CD4-positive, alpha-beta memory T cell (primary cell): ENCODE results near the gene TP53BP1. TPM values are rescaled to one million over a fixed set of nuclear protein-coding genes. Genes with fewer than 3 reads are reported as not detected.

Experiments
- CTCF ChIA-PET: fragments of 350-600 bp; sonication (Branson Sonifier 250); formaldehyde crosslinking; loops from one replicate; lab custom pipeline; 2021; ENCODE audit warnings: inconsistent platforms; ENCODE audit not compliant: partially characterized antibody; lab: Charles Lee
- POLR2A ChIA-PET: fragments of 350-600 bp; sonication (Branson Sonifier 250); formaldehyde crosslinking; loops from one replicate; lab custom pipeline; 2021; ENCODE audit not compliant: partially characterized antibody; lab: Charles Lee
- DNase-seq, 5 donors: peaks; one replicate each; pipeline versions ENCODE4 v3.0.0 to v3.0.0-alpha.2; 2020 to 2022; ENCODE audit warnings: mixed read lengths in 1 of 5
- H3K27ac ChIP-seq: one replicate; pipeline ENCODE4 v1.7.0; 2013; ENCODE audit warnings: low read depth, low read length
- H3K27me3 ChIP-seq: 2 replicates; pipeline ENCODE4 v1.7.0; 2013; ENCODE audit warnings: mild to moderate bottlenecking, low read length, moderate library complexity; ENCODE audit not compliant: insufficient read depth
- H3K36me3 ChIP-seq: 2 replicates; pipeline ENCODE4 v1.7.0; 2013; ENCODE audit warnings: mild to moderate bottlenecking, low read length, moderate library complexity; ENCODE audit not compliant: insufficient read depth
- H3K4me1 ChIP-seq: 2 replicates; pipeline ENCODE4 v1.7.0; 2013; ENCODE audit warnings: mild to moderate bottlenecking, low read length, moderate library complexity; ENCODE audit not compliant: insufficient read depth
- H3K4me3 ChIP-seq, 2 donors: one replicate each; pipeline ENCODE4 v1.7.0; 2013; ENCODE audit warnings: low read length in 2 of 2, mild to moderate bottlenecking in 1 of 2
- H3K9me3 ChIP-seq, 2 donors: one replicate each; pipeline ENCODE4 v1.7.0; 2013; ENCODE audit warnings: low read length in 2 of 2, control low read depth in 1 of 2; ENCODE audit not compliant: control insufficient read depth in 1 of 2
- H3K27ac Mint-ChIP-seq, 7 donors: one replicate each; pipeline ENCODE4 v1.8.0; 2020 to 2021; ENCODE audit warnings: mixed read lengths in 7 of 7, mild to moderate bottlenecking in 6 of 7, inconsistent platforms in 3 of 7, moderate library complexity in 3 of 7
- H3K27me3 Mint-ChIP-seq, 2 donors: one replicate each; pipeline ENCODE4 v1.8.0; 2020 to 2021; ENCODE audit warnings: mixed read lengths in 2 of 2
- H3K36me3 Mint-ChIP-seq, 2 donors: one replicate each; pipeline ENCODE4 v1.8.0; 2020 to 2021; ENCODE audit warnings: mixed read lengths in 2 of 2, inconsistent platforms in 1 of 2, mild to moderate bottlenecking in 1 of 2
- H3K4me1 Mint-ChIP-seq, 4 donors: one replicate each; pipeline ENCODE4 v1.8.0; 2020 to 2021; ENCODE audit warnings: mixed read lengths in 4 of 4, mild to moderate bottlenecking in 1 of 4
- H3K4me3 Mint-ChIP-seq, 8 donors: one replicate each; pipeline ENCODE4 v1.8.0; 2020 to 2021; ENCODE audit warnings: mixed read lengths in 8 of 8, mild to moderate bottlenecking in 7 of 8, moderate library complexity in 6 of 8, inconsistent platforms in 3 of 8
- H3K9me3 Mint-ChIP-seq, 8 donors: one replicate each; pipeline ENCODE4 v1.8.0; 2020 to 2021; ENCODE audit warnings: mixed read lengths in 8 of 8, mild to moderate bottlenecking in 5 of 8, inconsistent platforms in 3 of 8, moderate library complexity in 1 of 8
- intact Hi-C: fragments of 100-400 bp; cut with micrococcal nuclease; formaldehyde crosslinking; loops from one replicate; pipeline ENCODE4 v1.15.1; 2023
- polyA plus RNA-seq, 2 donors: library from polyadenylated mRNA; unstranded; fragments of 300-500 nt; fragmentation: Illumina TruSeq; gene quantifications; one replicate each; pipeline ENCODE4 v1.2.3, GENCODE V29; 2021
- total RNA-seq, 2 experiments: library from RNA; stranded (reverse); gene quantifications; one replicate each; pipeline ENCODE4 v1.2.3, GENCODE V29; 2021

The TP53BP1 gene
- total and polyA plus RNA-seq, 4 experiments from 2014 or later = 2.7 to 46.3 (median 25.5) TPM

GRCh38 chr15:43390723-43391122 is 102.2 kb downstream of the TP53BP1 start:
- Histone ChIP-seq H3K4me3 (no peak overlapping the region), H3K36me3 (peaks cover 19% of the 10 kb centered on the region), H3K9me3 (no peaks in the 10 kb centered on the region), H3K27me3 (no peaks in the 10 kb centered on the region), H3K27ac (no peak overlapping the region), H3K4me1 (no peaks in the 10 kb centered on the region)
- peaks cover 38 to 61% of the 10 kb centered on the region in 2 donors for H3K36me3 Mint-ChIP-seq
- POLR2A ChIA-PET = interaction anchor here (0.8 kb wide), 1 partner anchor 54 kb away, joined by 4 read pairs; no protein-coding TSS in a partner anchor
- DNase-seq = no peak
- H3K27me3 Mint-ChIP-seq = no peaks in the 10 kb centered on the region
- intact Hi-C loops = no loop called here
- H3K27ac Mint-ChIP-seq = peak overlapping the region in 4 of 7 donors; percentile 8 to 59 (median 24)
- no peak overlapping the region for H3K4me3 Mint-ChIP-seq
- H3K9me3 Mint-ChIP-seq = no peaks in the 10 kb centered on the region
- H3K4me1 Mint-ChIP-seq = peaks cover 0 to 5% (median 2%) of the 10 kb centered on the region in 4 donors
- CTCF ChIA-PET = interaction anchor here (0.5 to 1.1 kb wide), 3 partner anchors 12 to 186 kb away, joined by 3 to 4 read pairs (median 3); no protein-coding TSS in a partner anchor

GRCh38 chr15:43383070-43383469 is 109.9 kb downstream of the TP53BP1 start:
- H3K27ac Mint-ChIP-seq = no peak overlapping the region
- DNase-seq = no peak
- POLR2A ChIA-PET = no interaction called here
- peaks cover 36% of the 10 kb centered on the region for H3K36me3 ChIP-seq
- H3K27ac ChIP-seq = no peak overlapping the region
- CTCF ChIA-PET = no interaction called here
- intact Hi-C loops = no loop called here
- H3K36me3 Mint-ChIP-seq = peaks cover 56 to 72% of the 10 kb centered on the region in 2 donors
- H3K4me1 Mint-ChIP-seq = peaks cover 0 to 1% (median under 1%) of the 10 kb centered on the region in 4 donors
- H3K4me3 Mint-ChIP-seq = no peak overlapping the region
- H3K9me3 Mint-ChIP-seq = no peaks in the 10 kb centered on the region
- no peaks in the 10 kb centered on the region for H3K27me3 Mint-ChIP-seq
- H3K4me1 ChIP-seq = no peaks in the 10 kb centered on the region
- no peaks in the 10 kb centered on the region for H3K27me3 ChIP-seq
- H3K4me3 ChIP-seq = no peak overlapping the region
- no peaks in the 10 kb centered on the region for H3K9me3 ChIP-seq

DNA sequence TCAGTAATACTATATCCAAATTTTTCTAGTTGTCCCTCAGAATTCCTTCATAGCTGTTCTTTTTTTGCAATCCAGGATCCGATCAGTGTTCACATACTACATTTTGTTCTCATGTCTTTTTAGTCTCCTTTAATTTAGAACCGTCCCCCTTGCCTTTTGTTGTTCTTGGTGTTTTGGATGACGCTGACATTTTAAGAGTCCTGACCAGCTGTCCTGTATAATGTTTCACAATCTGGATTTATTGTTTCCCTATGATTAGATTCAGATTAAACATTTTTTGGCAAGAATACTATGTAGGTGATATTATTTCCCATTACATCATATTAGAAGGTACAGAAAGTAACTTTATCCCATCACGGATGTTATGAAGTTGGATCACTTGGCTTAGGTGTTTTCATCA is 110.6 kb downstream of the TP53BP1 start:
- Histone ChIP-seq H3K27ac (no peak overlapping the region), H3K9me3 (no peaks in the 10 kb centered on the region), H3K27me3 (no peaks in the 10 kb centered on the region), H3K36me3 (peaks cover 33% of the 10 kb centered on the region), H3K4me3 (no peak overlapping the region), H3K4me1 (no peaks in the 10 kb centered on the region)
- Mint-ChIP-seq H3K4me3 (no peak overlapping the region), H3K27ac (no peak overlapping the region), H3K9me3 (no peaks in the 10 kb centered on the region), H3K4me1 (peaks cover 0 to 7% (median under 1%) of the 10 kb centered on the region in 4 donors), H3K36me3 (peaks cover 63 to 72% of the 10 kb centered on the region in 2 donors), H3K27me3 (no peaks in the 10 kb centered on the region)
- no peak for DNase-seq
- intact Hi-C loops = no loop called here
- ChIA-PET CTCF (no interaction called here), POLR2A (no interaction called here)

- Histone ChIP-seq H3K27ac (no peak overlapping the region), H3K27me3 (no peaks in the 10 kb centered on the region), H3K9me3 (no peaks in the 10 kb centered on the region), H3K4me3 (no peak overlapping the region), H3K36me3 (peaks cover 20% of the 10 kb centered on the region), H3K4me1 (no peaks in the 10 kb centered on the region)
- peaks cover 4 to 11% (median 7%) of the 10 kb centered on the region in 4 donors for H3K4me1 Mint-ChIP-seq
- no peaks in the 10 kb centered on the region for H3K9me3 Mint-ChIP-seq
- H3K36me3 Mint-ChIP-seq = peaks cover 33 to 51% of the 10 kb centered on the region in 2 donors
- ChIA-PET POLR2A (no interaction called here), CTCF (interaction anchor here (0.8 to 1.1 kb wide), 2 partner anchors 12 to 134 kb away, joined by 3 read pairs; no protein-coding TSS in a partner anchor)
- no peak for DNase-seq
- intact Hi-C loops = loop anchor here (5.0 kb wide), 1 partner anchor 134 kb away; no protein-coding TSS in a partner anchor
- no peaks in the 10 kb centered on the region for H3K27me3 Mint-ChIP-seq
- H3K4me3 Mint-ChIP-seq = no peak overlapping the region
- H3K27ac Mint-ChIP-seq = peak overlapping the region in 1 of 7 donors; percentile 17
Observed at GRCh38 chr15:43378601-43379000, 114.4 kb downstream of the TP53BP1 start.

GRCh38 chr15:43376017-43376705 is 116.8 kb downstream of the TP53BP1 start:
- peaks cover 13% of the 10 kb centered on the region for H3K4me1 ChIP-seq
- Mint-ChIP-seq H3K27me3 (no peaks in the 10 kb centered on the region), H3K9me3 (no peaks in the 10 kb centered on the region), H3K4me3 (peak overlapping the region in 2 of 8 donors; percentile 20 to 54), H3K36me3 (peaks cover 22 to 36% of the 10 kb centered on the region in 2 donors), H3K27ac (no peak overlapping the region), H3K4me1 (peaks cover 17 to 28% (median 24%) of the 10 kb centered on the region in 4 donors)
- ChIA-PET CTCF (interaction anchor here (0.8 to 3.5 kb wide), 20 partner anchors 8 to 138 kb away, joined by 3 to 29 read pairs (median 4); no protein-coding TSS in a partner anchor), POLR2A (interaction anchor here (0.7 kb wide), 2 partner anchors 47 to 134 kb away, joined by 3 read pairs; no protein-coding TSS in a partner anchor)
- peak; percentile 13 to 42 (median 29) for DNase-seq
- no peak overlapping the region for H3K27ac ChIP-seq
- H3K27me3 ChIP-seq = no peaks in the 10 kb centered on the region
- intact Hi-C loops = loop anchor here (5.0 kb wide), 1 partner anchor 136 kb away; no protein-coding TSS in a partner anchor
- H3K9me3 ChIP-seq = no peaks in the 10 kb centered on the region
- H3K4me3 ChIP-seq = no peak overlapping the region
- peaks cover 15% of the 10 kb centered on the region for H3K36me3 ChIP-seq

DNA sequence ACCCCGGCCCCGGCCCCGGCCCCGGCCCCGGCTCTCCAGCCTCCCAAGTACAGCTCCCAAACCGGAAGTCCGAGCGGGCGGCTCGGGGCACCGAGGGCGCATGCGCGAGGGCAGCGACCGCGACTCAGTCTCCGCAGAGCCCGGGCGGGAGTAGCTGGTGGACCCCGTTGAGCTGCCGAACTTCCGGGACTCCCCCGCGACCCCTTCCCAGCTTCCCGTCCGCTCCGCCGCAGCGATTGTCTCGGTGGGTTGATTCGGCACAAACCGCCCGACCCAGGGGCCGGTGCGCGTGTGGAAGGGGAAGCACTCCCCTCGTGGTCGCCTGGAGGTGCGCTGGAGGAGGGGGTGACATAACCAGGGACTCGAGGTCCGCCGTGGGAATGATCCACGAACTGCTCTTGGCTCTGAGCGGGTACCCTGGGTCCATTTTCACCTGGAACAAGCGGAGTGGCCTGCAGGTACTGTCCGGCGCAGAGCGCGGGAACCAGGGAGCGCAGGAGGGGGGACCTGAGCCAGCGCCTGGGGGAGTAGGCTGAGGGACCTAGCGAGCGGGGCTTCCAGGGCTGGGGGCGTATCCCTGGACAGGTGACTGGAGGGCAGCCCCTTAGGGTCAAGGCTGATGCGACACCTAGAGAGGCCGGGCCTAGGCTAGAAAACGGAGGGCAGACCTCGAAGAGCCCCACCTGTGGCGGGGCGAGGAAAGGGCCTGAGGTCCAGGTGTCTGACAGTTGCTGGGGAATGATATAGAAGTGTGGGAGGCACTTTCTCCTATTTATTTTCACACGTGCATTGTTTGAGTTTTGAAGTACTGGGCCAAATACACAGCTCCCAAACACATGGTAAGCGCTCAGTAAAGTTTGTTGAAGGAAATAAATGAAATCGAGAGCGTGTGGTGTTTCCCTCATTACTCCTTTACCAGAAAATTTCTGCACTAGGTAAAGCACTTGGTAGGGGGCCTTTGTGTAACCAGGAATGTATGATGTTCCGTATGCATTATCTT is 121.7 kb downstream of the TP53BP1 start, which contains the start of the genes TUBGCP4 and ZSCAN29:
Gene TUBGCP4 (plus strand): TSS at position 127 of the 1,000 bp plus-strand sequence. CDS start 254 bp downstream, at position 381.
Gene ZSCAN29 (minus strand): TSS at position 69 of the 1,000 bp plus-strand sequence. CDS start 1,130 bp downstream, outside the sequence.
- DNase-seq = peak; percentile 67 to 76 (median 68)
- intact Hi-C loops = loop anchor here (1.0 kb wide), 1 partner anchor 41 kb away; the partner anchor contains the start of gene LCMT2
- no peaks in the 10 kb centered on the region for H3K27me3 Mint-ChIP-seq
- H3K4me1 Mint-ChIP-seq = peaks cover 45 to 65% (median 50%) of the 10 kb centered on the region in 4 donors
- H3K27ac ChIP-seq = peak within 1 kb of the TSS; percentile 70
- H3K4me3 ChIP-seq = peak within 1 kb of the TSS; percentile 49 to 53
- no peaks in the 10 kb centered on the region for H3K27me3 ChIP-seq
- peaks cover 33% of the 10 kb centered on the region for H3K4me1 ChIP-seq
- CTCF ChIA-PET = interaction anchor here (0.8 to 2.1 kb wide), 11 partner anchors 10 to 144 kb away, joined by 3 to 8 read pairs (median 3); partner anchors contain the start of gene LCMT2
- H3K36me3 ChIP-seq = no peaks in the 10 kb centered on the region
- POLR2A ChIA-PET = interaction anchor here (0.7 to 2.7 kb wide), 8 partner anchors 7 to 185 kb away, joined by 3 to 14 read pairs (median 4); partner anchors contain the start of gene LCMT2
- peaks cover 30 to 44% of the 10 kb centered on the region in 2 donors for H3K36me3 Mint-ChIP-seq
- H3K9me3 ChIP-seq = no peaks in the 10 kb centered on the region
- H3K27ac Mint-ChIP-seq = peak within 1 kb of the TSS; percentile 79 to 94 (median 90)
- peaks cover under 1 to 34% (median 12%) of the 10 kb centered on the region in 8 donors for H3K9me3 Mint-ChIP-seq
- peak within 1 kb of the TSS; percentile 88 to 94 (median 92) for H3K4me3 Mint-ChIP-seq
